Naive thymus-derived CD8-positive, alpha-beta T cell (primary cell): Measurements from ENCODE around the gene FAF2. TPM values are rescaled to one million over a fixed set of nuclear protein-coding genes. Genes with fewer than 3 reads are reported as not detected.

Experiments
- ATAC-seq, 2 donors: fragments of 150-1000 bp; cut with Tn5 transposase in 1 of 2; sonication (Bioruptor Pico), chemical (Tn5 transposase) in 1 of 2; 1 replicate in 1 of 2; 2 replicates in 1 of 2; pipeline ENCODE4 v1.10.0; 2021; ENCODE audit warnings: mild to moderate bottlenecking in 2 of 2, moderate library complexity in 2 of 2
- POLR2A ChIA-PET: fragments of 350-600 bp; sonication (Branson Sonifier 250); formaldehyde crosslinking; loops from one replicate; lab custom pipeline; 2021; ENCODE audit warnings: antibody characterized with exemption; lab: Charles Lee
- DNase-seq, 10 donors: peaks; one replicate each; pipeline versions ENCODE4 v3.0.0 to v3.0.0-alpha.2; 2020 to 2022
- H3K27ac Mint-ChIP-seq, 10 donors: one replicate each; pipeline ENCODE4 v1.8.0; 2020 to 2022; ENCODE audit warnings: mild to moderate bottlenecking in 10 of 10, mixed read lengths in 10 of 10, moderate library complexity in 4 of 10, inconsistent platforms in 1 of 10
- H3K27me3 Mint-ChIP-seq, 5 donors: one replicate each; pipeline ENCODE4 v1.8.0; 2021 to 2022; ENCODE audit warnings: mixed read lengths in 5 of 5
- H3K36me3 Mint-ChIP-seq, 3 donors: one replicate each; pipeline ENCODE4 v1.8.0; 2020 to 2022; ENCODE audit warnings: mixed read lengths in 3 of 3, mild to moderate bottlenecking in 2 of 3, inconsistent platforms in 1 of 3
- H3K4me1 Mint-ChIP-seq, 4 donors: one replicate each; pipeline ENCODE4 v1.8.0; 2021 to 2022; ENCODE audit warnings: mixed read lengths in 4 of 4
- H3K4me3 Mint-ChIP-seq, 10 donors: one replicate each; pipeline ENCODE4 v1.8.0; 2020 to 2022; ENCODE audit warnings: mild to moderate bottlenecking in 10 of 10, mixed read lengths in 10 of 10, moderate library complexity in 6 of 10, inconsistent platforms in 1 of 10
- H3K9me3 Mint-ChIP-seq, 9 donors: one replicate each; pipeline ENCODE4 v1.8.0; 2020 to 2022; ENCODE audit warnings: mixed read lengths in 9 of 9, mild to moderate bottlenecking in 3 of 9, inconsistent platforms in 1 of 9, moderate library complexity in 1 of 9
- polyA plus RNA-seq, 3 donors: library from polyadenylated mRNA; unstranded; fragments of 300-500 nt; fragmentation: Illumina TruSeq; gene quantifications; one replicate each; pipeline ENCODE4 v1.2.3, GENCODE V29; 2021
- total RNA-seq, 8 experiments: library from RNA in 2 of 8; stranded (reverse) in 2 of 8; gene quantifications; one replicate each; pipeline ENCODE4 v1.2.3 and lab custom pipeline; 2021 to 2026

Gene FAF2
- total and polyA plus RNA-seq, 5 experiments from 2014 or later: 9.5 to 37.8 (median 12.0) TPM

DNA sequence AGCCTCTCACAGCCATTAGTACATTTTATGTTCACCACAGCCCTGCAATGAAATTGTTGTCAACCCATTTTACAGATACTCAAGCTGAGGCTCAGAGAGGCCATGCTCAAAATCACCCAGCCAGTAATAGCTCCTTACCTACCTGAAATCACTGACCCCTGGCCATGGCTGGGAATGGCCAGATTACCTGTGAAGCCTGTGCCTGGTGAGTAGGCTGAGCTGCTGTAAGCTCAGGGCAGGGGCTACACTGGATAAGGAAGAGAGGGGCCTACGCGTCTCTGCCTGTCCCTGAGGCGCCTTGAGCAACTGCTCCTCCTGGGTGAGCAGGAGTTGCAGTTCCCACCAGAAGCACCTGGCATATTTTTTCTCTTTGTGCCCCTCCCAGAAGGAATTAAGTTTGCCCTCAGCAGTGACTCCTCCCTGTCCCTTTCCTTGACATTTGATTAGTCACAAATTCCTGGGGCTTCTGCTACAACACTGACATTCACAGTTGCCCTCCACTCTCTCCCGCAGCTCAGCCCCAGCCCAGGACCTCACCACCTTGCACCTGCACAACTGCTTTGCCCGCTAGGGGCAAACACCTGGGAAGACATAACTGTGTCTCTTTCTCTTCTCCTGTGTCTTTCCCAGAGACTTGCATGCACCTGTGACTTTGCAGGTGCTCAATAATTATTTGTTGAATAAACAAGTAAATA lies 37.6 kb upstream of the FAF2 start:
- H3K4me3 Mint-ChIP-seq: no peak overlapping the region
- POLR2A ChIA-PET: no interaction called here
- no peak for ATAC-seq
- H3K27me3 Mint-ChIP-seq: no peaks in the 10 kb centered on the region
- H3K27ac Mint-ChIP-seq: peak overlapping the region in 5 of 10 donors; percentile 17 to 75 (median 57)
- H3K9me3 Mint-ChIP-seq: no peaks in the 10 kb centered on the region
- peaks cover 0 to 46% (median 2%) of the 10 kb centered on the region in 3 donors for H3K36me3 Mint-ChIP-seq
- peaks cover 29 to 48% (median 40%) of the 10 kb centered on the region in 4 donors for H3K4me1 Mint-ChIP-seq
- no peak for DNase-seq

DNA sequence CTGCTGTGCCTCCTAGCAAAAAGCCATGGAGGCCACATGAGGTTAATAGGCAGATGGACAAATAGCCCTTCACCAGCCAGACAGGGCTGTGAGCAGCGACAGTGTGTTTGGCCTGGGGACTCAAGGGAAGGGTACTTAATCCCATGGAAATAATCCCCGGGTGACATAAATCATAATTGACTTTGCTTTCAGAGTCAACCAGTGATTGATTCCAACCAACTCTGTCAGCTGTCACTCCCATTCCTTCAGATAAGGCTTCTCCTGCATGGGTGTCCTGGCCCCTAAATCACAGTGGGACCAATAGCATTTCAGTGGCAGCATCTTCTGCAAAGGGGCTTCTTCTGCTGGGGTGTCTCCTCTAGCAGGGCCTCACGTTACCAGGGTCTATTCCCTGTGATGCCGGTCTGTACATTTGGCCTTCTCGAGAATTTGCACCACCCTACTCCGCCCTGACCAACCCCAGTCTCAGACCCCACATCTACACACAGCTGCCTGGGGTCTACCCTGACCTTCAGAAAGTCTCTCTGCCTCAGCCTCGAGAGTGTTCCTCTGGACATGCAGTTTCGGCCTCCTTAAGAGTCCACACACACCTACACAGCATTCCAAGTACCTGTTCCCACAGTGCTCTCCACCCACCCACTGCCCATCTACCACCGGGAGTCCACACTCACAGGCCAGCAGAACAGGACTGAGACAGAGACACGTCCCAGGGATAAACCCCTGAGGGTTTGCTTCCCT lies 35.5 kb upstream of the FAF2 start:
- no peaks in the 10 kb centered on the region for H3K9me3 Mint-ChIP-seq
- DNase-seq (no peak), ATAC-seq (no peak)
- H3K4me3 Mint-ChIP-seq: no peak overlapping the region
- POLR2A ChIA-PET: interaction anchor here (1.5 kb wide), 1 partner anchor 24 kb away, joined by 4 read pairs; the partner anchor contains the start of gene HIGD2A
- H3K27ac Mint-ChIP-seq: peak overlapping the region in 5 of 10 donors; percentile 16 to 82 (median 61)
- peaks cover 33 to 59% (median 48%) of the 10 kb centered on the region in 4 donors for H3K4me1 Mint-ChIP-seq
- H3K36me3 Mint-ChIP-seq: peaks cover 0 to 35% (median 2%) of the 10 kb centered on the region in 3 donors
- H3K27me3 Mint-ChIP-seq: no peaks in the 10 kb centered on the region

DNA sequence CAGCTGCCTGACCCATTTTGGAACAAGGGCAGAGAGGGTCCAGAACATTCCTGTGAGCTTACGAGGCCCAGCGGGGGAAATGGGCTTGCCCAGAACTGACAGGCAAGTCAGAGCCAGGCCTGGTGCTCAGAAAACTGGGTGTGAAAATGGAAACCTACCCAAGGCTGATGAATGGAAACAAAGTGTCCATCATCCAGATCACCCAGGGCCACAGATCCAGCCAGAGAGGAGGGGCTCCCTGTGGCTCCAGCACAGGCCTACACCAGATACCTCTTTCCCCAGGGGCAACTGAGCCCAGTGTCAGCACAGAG lies 35.0 kb upstream of the FAF2 start:
- POLR2A ChIA-PET: interaction anchor here (1.5 to 5.5 kb wide), 2 partner anchors 24 to 124 kb away, joined by 4 to 60 read pairs; partner anchors contain the start of genes HIGD2A and RNF44
- H3K9me3 Mint-ChIP-seq: no peaks in the 10 kb centered on the region
- no peaks in the 10 kb centered on the region for H3K27me3 Mint-ChIP-seq
- ATAC-seq: no peak
- DNase-seq: no peak
- H3K4me3 Mint-ChIP-seq: no peak overlapping the region
- peak overlapping the region in 3 of 10 donors; percentile 68 to 82 (median 71) for H3K27ac Mint-ChIP-seq
- peaks cover 31 to 59% (median 48%) of the 10 kb centered on the region in 4 donors for H3K4me1 Mint-ChIP-seq
- peaks cover 0 to 30% (median 2%) of the 10 kb centered on the region in 3 donors for H3K36me3 Mint-ChIP-seq

DNA sequence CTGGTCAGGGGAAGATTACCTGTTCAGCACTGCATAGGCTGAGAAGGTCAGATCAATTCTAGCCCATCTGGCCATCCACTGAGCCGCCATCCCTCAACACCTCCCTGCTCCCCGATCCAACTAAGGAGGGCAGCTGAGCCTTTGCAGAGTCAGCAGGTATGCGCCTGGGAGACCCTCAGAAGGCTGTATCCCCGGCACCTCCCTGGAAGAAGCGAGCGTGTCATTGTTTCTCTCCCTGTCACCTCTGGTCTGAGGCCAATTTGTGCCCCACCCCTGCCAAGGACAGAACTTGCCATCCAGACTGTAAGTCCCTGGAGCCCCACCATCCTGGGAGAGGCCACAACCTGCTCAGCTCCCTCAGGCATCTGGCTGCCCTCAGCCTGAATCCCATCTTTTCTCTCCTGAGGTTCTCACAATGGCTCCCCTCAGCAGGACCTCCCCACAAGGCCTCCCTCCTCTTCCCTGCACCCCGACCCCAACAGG lies 34.4 kb upstream of the FAF2 start:
- DNase-seq: no peak
- Mint-ChIP-seq H3K4me1 (peaks cover 31 to 59% (median 48%) of the 10 kb centered on the region in 4 donors), H3K9me3 (no peaks in the 10 kb centered on the region), H3K27me3 (no peaks in the 10 kb centered on the region), H3K27ac (peak overlapping the region in 5 of 10 donors; percentile 68 to 88 (median 71)), H3K4me3 (peak overlapping the region in 3 of 10 donors; percentile 2 to 31 (median 14)), H3K36me3 (peaks cover 0 to 25% (median 2%) of the 10 kb centered on the region in 3 donors)
- ATAC-seq: no peak
- POLR2A ChIA-PET: interaction anchor here (0.6 to 5.5 kb wide), 4 partner anchors 25 to 124 kb away, joined by 4 to 60 read pairs (median 7); partner anchors contain the start of genes ARL10, HIGD2A and RNF44

DNA sequence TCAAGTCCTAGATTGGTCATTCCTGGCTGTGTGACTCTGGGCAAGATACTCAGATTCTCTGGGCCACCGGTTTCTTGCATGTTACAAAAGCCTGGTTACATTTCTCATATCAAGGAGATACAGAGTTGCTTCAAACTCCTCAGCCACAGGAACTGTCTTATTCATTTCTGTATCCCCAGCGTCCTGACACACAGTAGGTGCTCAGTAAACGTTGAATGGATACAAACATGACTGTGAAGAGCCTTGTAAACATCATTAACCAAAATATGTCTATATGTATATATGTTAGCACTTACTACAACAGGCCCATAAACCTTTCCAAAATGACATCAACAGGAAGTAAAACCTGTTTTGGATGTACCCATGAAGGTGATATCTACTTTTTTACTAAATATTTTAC lies 33.5 kb upstream of the FAF2 start:
- DNase-seq (no peak), ATAC-seq (no peak)
- Mint-ChIP-seq H3K36me3 (peaks cover 0 to 17% (median 2%) of the 10 kb centered on the region in 3 donors), H3K4me3 (peak overlapping the region; percentile 66 to 88 (median 80)), H3K9me3 (no peaks in the 10 kb centered on the region), H3K27me3 (no peaks in the 10 kb centered on the region), H3K27ac (peak overlapping the region; percentile 71 to 92 (median 85)), H3K4me1 (peaks cover 31 to 59% (median 49%) of the 10 kb centered on the region in 4 donors)
- POLR2A ChIA-PET: interaction anchor here (0.8 to 5.5 kb wide), 3 partner anchors 33 to 123 kb away, joined by 4 to 60 read pairs (median 9); partner anchors contain the start of genes ARL10, FAF2 and RNF44

DNA sequence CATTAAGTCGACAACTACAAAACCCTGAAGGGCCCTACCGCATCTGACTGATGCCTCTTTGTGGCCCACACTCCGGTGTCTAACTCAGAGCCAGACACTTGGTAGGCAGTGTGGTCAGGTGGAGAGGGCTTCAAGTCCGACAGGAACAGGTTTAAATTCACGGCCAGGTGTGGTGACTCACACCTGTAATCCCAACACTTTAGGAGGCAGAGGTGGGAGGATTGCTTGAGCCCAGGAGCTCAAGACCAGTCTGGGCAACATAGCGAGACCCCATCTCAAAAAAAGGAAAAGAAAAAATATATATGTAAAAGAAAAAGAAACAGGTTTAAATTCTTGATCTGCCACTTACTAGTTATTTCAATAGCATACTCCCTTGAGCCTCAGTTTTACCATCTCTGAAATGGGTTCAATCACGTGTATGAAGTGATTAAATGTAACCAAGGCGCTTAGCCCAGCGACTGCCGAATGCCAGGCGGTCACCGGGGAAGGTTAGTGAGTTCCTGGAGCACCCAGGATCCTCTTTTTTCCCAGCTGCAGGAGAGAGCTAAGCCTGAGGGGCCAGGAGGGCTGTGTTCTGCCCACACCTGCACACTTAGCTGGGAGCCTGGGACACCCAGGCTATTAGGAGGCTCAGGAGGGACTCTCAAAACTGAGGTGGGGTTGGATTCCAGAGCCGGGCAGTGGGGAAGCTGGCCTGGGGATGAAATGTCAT lies 32.8 kb upstream of the FAF2 start:
- Mint-ChIP-seq H3K36me3 (peaks cover 0 to 11% (median 2%) of the 10 kb centered on the region in 3 donors), H3K4me3 (peak overlapping the region; percentile 66 to 88 (median 80)), H3K27ac (peak overlapping the region; percentile 71 to 92 (median 86)), H3K4me1 (peaks cover 25 to 59% (median 49%) of the 10 kb centered on the region in 4 donors), H3K9me3 (no peaks in the 10 kb centered on the region), H3K27me3 (no peaks in the 10 kb centered on the region)
- peak in 1 of 10 donors; percentile 10 for DNase-seq
- no peak for ATAC-seq
- POLR2A ChIA-PET: interaction anchor here (1.0 to 5.5 kb wide), 10 partner anchors 20 to 246 kb away, joined by 4 to 60 read pairs (median 10); partner anchors contain the start of genes FAF2, HIGD2A, NOP16 and RNF44

DNA sequence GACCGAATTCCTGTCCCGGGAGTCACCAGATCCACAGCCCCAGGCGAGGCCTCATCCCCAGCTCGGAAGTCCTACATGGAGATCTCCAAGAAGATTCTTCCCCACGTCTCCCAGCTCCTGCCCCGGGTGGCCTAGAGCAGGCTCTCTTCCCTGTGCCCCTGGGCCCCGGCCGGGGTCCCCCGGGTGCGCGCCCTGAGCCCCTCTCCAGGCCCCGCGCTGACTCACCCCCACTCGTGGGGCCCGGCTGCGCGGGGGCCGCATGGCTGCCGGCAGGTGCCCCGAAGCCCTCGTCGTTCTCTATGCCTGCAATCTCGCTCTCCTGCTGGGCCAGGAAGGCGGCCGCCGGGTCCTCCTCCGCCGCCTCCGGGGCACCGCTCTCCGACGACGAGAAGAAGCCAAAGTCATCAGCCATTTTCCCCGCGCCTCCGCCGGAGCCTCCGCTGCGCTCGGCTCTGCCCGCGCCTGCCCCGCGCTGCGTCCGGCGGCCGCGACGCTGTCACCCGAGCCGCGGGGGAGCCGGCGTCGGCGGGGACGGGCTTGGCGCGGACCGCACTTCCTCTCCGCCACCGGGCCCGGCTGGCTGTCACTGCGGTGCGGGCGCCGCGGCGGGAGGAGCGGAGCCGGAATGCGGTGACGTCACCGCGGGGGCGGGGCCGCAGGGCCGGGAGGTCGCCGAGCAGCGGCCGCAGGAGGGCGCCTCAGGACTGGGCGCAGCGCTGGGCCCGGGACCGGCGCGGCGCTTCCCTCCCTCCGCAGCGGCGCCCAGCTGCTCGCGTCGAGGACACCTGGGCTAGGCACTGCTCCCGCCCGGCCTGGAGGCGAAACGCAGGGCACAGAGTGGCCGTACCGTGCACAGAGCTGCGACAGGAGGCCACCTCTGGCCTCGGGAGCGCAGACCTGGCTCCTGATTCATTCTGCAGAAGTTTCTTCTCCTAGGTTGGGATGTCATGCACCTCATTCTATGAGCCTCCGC lies 31.9 kb upstream of the FAF2 start, which contains the start of gene CLTB:
Gene CLTB, minus strand, starts transcription at position 588 of the 973 bp plus-strand sequence. Its CDS starts 176 bp downstream, at position 412.
- peak within 1 kb of the TSS; percentile 72 to 92 (median 88) for H3K27ac Mint-ChIP-seq
- POLR2A ChIA-PET: interaction anchor here (0.9 to 5.5 kb wide), 18 partner anchors 10 to 245 kb away, joined by 3 to 60 read pairs (median 5); partner anchors contain the start of genes FAF2, HIGD2A, NOP16 and RNF44
- peak within 1 kb of the TSS; percentile 77 to 88 (median 82) for H3K4me3 Mint-ChIP-seq
- no peaks in the 10 kb centered on the region for H3K27me3 Mint-ChIP-seq
- peaks cover 0 to 5% (median 0%) of the 10 kb centered on the region in 3 donors for H3K36me3 Mint-ChIP-seq
- ATAC-seq: peak; percentile 90 to 91
- H3K4me1 Mint-ChIP-seq: peaks cover 20 to 52% (median 46%) of the 10 kb centered on the region in 4 donors
- DNase-seq: peak; percentile 72 to 98 (median 85)
- H3K9me3 Mint-ChIP-seq: peaks cover 0 to 2% (median 0%) of the 10 kb centered on the region in 9 donors

DNA sequence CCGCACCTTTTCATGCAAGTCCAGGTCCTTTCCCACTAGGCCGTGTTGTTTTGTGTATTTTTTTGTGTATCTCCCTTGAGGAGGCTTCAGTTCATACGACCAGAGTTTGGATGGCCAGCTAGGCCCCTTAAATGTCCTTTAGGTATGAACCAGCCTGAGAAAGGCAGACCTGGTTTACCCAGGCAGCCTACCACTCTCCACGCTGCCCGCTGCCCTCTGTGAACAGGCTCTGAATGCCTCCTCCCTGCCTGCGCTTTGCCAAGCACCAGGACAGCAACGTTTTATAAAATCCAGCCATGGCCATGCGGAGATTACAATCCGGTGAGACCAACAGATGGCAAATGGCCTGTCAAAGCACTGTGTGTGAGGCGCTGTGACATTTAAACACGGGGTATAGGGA lies 31.2 kb upstream of the FAF2 start:
- Mint-ChIP-seq H3K9me3 (peaks cover 0 to 5% (median 0%) of the 10 kb centered on the region in 9 donors), H3K4me1 (peaks cover 17 to 44% (median 41%) of the 10 kb centered on the region in 4 donors), H3K27ac (peak overlapping the region in 8 of 10 donors; percentile 72 to 89 (median 85)), H3K27me3 (peaks cover 0 to 2% (median 0%) of the 10 kb centered on the region in 5 donors), H3K4me3 (peak overlapping the region; percentile 61 to 84 (median 76)), H3K36me3 (peaks cover 0 to 3% (median 0%) of the 10 kb centered on the region in 3 donors)
- no peak for ATAC-seq
- no peak for DNase-seq
- POLR2A ChIA-PET: interaction anchor here (0.9 to 5.5 kb wide), 14 partner anchors 10 to 179 kb away, joined by 3 to 60 read pairs (median 6); partner anchors contain the start of genes FAF2, HIGD2A, NOP16 and RNF44

DNA sequence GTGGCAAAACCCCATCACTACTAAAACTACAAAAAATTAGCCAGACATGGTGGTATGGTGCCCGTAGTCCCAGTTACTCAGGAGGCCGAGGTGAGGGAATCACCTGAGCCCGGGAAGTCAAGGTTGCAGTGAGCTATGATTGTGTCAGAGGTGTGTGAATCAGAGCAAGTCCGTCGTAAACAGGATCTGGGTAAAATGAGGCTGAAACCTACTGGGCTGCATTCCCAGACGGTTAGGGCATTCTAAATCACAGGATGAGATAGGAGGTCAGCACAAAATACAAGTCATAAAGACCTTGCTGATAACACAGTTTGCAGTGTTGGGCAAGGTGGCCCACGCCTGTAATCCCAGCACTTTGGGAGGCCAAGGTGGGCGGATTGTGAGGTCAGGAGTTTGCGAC lies 29.9 kb upstream of the FAF2 start:
- DNase-seq (no peak), ATAC-seq (no peak)
- Mint-ChIP-seq H3K27ac (peak overlapping the region in 4 of 10 donors; percentile 15 to 63 (median 38)), H3K4me1 (peaks cover 9 to 35% (median 32%) of the 10 kb centered on the region in 4 donors), H3K27me3 (peaks cover 0 to 7% (median 0%) of the 10 kb centered on the region in 5 donors), H3K9me3 (peaks cover 0 to 5% (median 0%) of the 10 kb centered on the region in 9 donors), H3K4me3 (peak overlapping the region in 1 of 10 donors; percentile 37), H3K36me3 (no peaks in the 10 kb centered on the region)
- POLR2A ChIA-PET: interaction anchor here (3.0 to 5.5 kb wide), 3 partner anchors 30 to 125 kb away, joined by 22 to 60 read pairs (median 30); partner anchors contain the start of genes FAF2 and RNF44

DNA sequence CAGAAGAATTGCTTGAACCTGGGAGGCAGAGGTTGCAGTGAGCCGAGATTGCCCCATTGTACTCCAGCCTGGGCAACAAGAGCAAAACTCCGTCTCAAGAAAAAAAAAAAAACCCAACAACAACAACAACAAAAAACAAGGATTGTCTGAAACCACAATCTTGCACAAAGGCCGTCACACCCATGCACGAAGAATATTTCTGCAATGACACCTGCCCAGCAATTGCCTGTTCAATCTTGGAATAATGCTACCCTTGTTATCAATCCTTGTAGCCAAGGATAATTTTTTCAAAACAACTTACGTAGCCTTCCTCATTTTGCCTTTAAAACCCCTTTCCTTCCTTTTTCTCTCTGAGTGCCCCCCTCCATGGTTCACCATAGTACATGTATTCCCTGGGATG lies 28.1 kb upstream of the FAF2 start:
- Mint-ChIP-seq H3K4me3 (no peak overlapping the region), H3K27ac (peak overlapping the region in 1 of 10 donors; percentile 27), H3K27me3 (peaks cover 0 to 7% (median 0%) of the 10 kb centered on the region in 5 donors), H3K36me3 (no peaks in the 10 kb centered on the region), H3K4me1 (peaks cover 7 to 17% (median 15%) of the 10 kb centered on the region in 4 donors), H3K9me3 (peaks cover 0 to 5% (median 0%) of the 10 kb centered on the region in 9 donors)
- POLR2A ChIA-PET: no interaction called here
- no peak for ATAC-seq
- DNase-seq: no peak
